Measurements from ENCODE around the gene SHROOM1.

DNA sequence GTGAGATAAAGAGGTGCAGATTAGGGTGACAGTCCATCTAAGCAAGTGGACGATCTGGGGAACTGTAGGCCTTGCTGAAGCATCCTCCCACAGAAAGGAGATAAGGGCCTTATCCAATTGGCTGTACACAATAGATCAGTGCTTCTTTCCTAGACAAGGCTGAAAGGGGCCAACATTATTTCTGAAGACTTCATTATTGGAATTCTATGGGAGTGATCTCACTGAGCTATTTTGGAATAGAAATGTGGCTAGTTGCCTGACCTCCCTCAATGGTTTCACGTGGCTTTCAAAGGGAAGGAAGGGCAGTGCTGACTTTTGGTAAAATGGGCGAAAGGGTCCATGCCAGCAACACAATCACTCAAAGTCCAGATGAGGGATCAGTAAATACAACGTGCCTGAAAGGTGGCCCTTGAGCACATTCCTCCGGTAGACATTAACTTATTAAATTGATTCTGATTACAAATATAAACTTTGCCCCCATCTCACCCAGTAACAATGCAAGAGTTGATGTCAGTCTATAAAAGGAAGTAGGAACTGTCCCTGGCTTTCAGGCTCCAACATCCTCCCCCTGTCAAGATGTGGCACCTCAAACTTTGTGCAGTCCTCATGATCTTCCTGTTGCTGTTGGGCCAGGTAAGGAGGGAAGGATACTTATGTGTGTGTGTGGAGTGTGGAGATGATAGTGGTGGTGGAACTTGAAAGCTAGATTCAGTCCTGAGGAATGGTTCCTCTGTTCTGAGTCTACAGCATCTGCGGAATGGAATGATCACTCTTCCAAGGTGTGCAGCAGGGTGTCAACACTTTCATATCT lies 42.9 kb upstream of the SHROOM1 start, which contains the start of gene LEAP2:
- TF ChIP-seq YY1 (IDR thresholded peaks at IDR 0.05; ENCODE audit: insufficient read depth, insufficient read length) = no peak
- no peak for TF ChIP-seq SUZ12 (IDR thresholded peaks at IDR 0.05; ENCODE audit: extremely low read depth, insufficient read depth, insufficient read length)
